ENCODE data around the gene SPTBN4.
"Not testable (repeated sequence)": the region's sequence is repeated elsewhere in the genome, so short reads cannot be mapped to it uniquely, and the experiment has no call there.

Gene SPTBN4

GRCh38 chr19:40469011-40469410 is 2.2 kb downstream of the SPTBN4 start:
- no peak for DNase-seq (ENCODE audit: low read depth in 1 of 2, low spot score in 1 of 2)
- TF ChIP-seq REST (IDR thresholded peaks at IDR 0.05; ENCODE audit: insufficient replicate concordance, low read depth) = no peak
- no peak for TF ChIP-seq POLR2AphosphoS5 (IDR thresholded peaks at IDR 0.05; ENCODE audit: low read depth)
- TF ChIP-seq CTCF (IDR thresholded peaks at IDR 0.05; ENCODE audit: insufficient read depth, low read length) = no peak
- no peak for TF ChIP-seq GABPA (IDR thresholded peaks at IDR 0.05; ENCODE audit: low read depth)
- no peak for TF ChIP-seq SPI1 (IDR thresholded peaks at IDR 0.05; ENCODE audit: borderline replicate concordance, low read depth)
- H3K4me3 ChIP-seq (replicated peaks; ENCODE audit: insufficient read depth, low read length) = no peak overlapping the region
- H3K27ac ChIP-seq (replicated peaks) = no peak overlapping the region
- peaks cover 11% of the 10 kb centered on the region for H3K27me3 ChIP-seq (ENCODE audit: insufficient read depth, poor library complexity, severe bottlenecking)

- TF ChIP-seq SPI1 (IDR thresholded peaks at IDR 0.05; ENCODE audit: borderline replicate concordance, low read depth) (no peak), REST (IDR thresholded peaks at IDR 0.05; ENCODE audit: insufficient replicate concordance, low read depth) (no peak), GABPA (IDR thresholded peaks at IDR 0.05; ENCODE audit: low read depth) (no peak), POLR2AphosphoS5 (IDR thresholded peaks at IDR 0.05; ENCODE audit: low read depth) (no peak), CTCF (IDR thresholded peaks at IDR 0.05; ENCODE audit: insufficient read depth, low read length) (no peak)
- peaks cover 11% of the 10 kb centered on the region for H3K27me3 ChIP-seq (ENCODE audit: insufficient read depth, poor library complexity, severe bottlenecking)
- H3K27ac ChIP-seq (replicated peaks) = no peak overlapping the region
- no peak for DNase-seq (ENCODE audit: low read depth in 1 of 2, low spot score in 1 of 2)
- H3K4me3 ChIP-seq (replicated peaks; ENCODE audit: insufficient read depth, low read length) = no peak overlapping the region
These were observed 4.3 kb downstream of the SPTBN4 start for GRCh38 chr19:40471111-40471510.

- no peak overlapping the region for H3K4me3 ChIP-seq (replicated peaks; ENCODE audit: insufficient read depth, low read length)
- no peak for DNase-seq (ENCODE audit: low read depth in 1 of 2, low spot score in 1 of 2)
These were observed 5.7 kb downstream of the SPTBN4 start for GRCh38 chr19:40472516-40472915.

DNA sequence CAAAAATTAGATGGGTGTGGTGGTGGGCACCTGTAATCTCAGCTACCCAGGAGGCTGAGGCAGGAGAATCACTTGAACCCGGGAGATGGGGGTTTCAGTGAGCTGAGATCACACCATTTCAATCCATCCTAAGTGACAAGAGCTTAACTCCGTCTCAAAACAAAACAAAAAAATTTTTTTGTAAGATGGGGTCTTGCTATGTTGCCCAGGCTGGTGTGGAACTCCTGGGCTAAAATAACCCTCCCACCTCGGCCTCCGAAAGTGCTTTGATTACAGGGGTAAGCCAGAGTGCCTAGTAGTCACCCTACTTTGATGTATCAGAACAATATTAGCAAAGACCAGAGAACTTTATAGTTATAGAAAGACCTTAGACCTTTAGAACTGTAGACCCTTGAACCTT is 7.9 kb downstream of the SPTBN4 start:
- no peak overlapping the region for H3K4me3 ChIP-seq (replicated peaks; ENCODE audit: insufficient read depth, low read length)
- no peak for DNase-seq (ENCODE audit: low read depth in 1 of 2, low spot score in 1 of 2)
- no peaks in the 10 kb centered on the region for H3K27me3 ChIP-seq (ENCODE audit: insufficient read depth, poor library complexity, severe bottlenecking)
- H3K27ac ChIP-seq (replicated peaks) = no peak overlapping the region
- TF ChIP-seq REST (IDR thresholded peaks at IDR 0.05; ENCODE audit: insufficient replicate concordance, low read depth) = no peak
- TF ChIP-seq POLR2AphosphoS5 (IDR thresholded peaks at IDR 0.05; ENCODE audit: low read depth) = no peak
- TF ChIP-seq CTCF (IDR thresholded peaks at IDR 0.05; ENCODE audit: insufficient read depth, low read length) = no peak

More at GRCh38 chr19:40472516-40472915, 5.7 kb downstream of the SPTBN4 start:
- Histone ChIP-seq H3K27me3 (ENCODE audit: insufficient read depth, poor library complexity, severe bottlenecking) (peaks cover 2% of the 10 kb centered on the region), H3K27ac (replicated peaks) (no peak overlapping the region)
- TF ChIP-seq SPI1 (IDR thresholded peaks at IDR 0.05; ENCODE audit: borderline replicate concordance, low read depth) (no peak), POLR2AphosphoS5 (IDR thresholded peaks at IDR 0.05; ENCODE audit: low read depth) (no peak), GABPA (IDR thresholded peaks at IDR 0.05; ENCODE audit: low read depth) (no peak)

DNA sequence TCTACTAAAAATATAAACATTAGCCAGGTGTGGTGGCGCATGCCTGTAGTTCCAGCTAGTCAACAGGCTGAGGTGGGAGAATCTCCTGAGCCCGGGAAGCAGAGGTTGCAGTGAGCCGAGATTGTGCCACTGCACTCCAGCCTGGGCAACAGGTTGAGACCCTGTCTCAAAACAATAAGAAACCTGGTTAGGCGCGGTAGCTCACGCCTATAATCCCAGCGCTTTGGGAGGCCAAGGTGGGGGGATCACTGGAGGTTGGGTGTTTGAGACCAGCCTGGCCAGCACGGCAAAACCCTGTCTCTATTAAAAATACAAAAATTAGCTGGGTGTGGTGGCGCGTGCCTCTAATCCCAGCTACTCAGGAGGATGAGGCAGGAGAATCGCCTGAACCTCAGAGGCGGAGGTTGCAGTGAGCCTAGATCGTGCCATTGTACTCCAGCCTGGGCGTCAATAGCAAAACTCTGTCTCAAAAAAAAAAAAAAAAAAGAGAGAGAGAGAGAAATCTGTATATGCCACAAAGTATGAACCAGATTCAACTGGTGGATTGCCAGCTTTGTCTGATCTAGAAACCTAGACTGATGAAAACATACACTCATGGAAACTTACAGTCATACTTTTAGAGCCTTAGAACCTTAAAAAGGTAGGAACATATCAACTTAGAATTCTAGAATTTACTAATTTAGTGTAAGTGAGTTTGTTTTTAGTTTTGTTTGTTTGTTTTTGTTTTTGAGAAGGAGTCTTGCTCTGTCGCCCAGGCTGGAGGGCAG is 9.3 kb downstream of the SPTBN4 start:
- DNase-seq (ENCODE audit: low read depth in 1 of 2, low spot score in 1 of 2); H3K27ac ChIP-seq (replicated peaks); H3K27me3 ChIP-seq (ENCODE audit: insufficient read depth, poor library complexity, severe bottlenecking); H3K4me3 ChIP-seq (replicated peaks; ENCODE audit: insufficient read depth, low read length): not testable (repeated sequence)
